Endothelial cell of umbilical vein (primary cell): ENCODE data around the gene PIBF1.

Experiments used
- CTCF ChIP-seq, 2 donors: IDR thresholded peaks; 1 replicate in 1 of 2; 2 replicates in 1 of 2; pipeline ENCODE4 v1.5.1; 2011; ENCODE audit warnings: low read length in 2 of 2, mild to moderate bottlenecking in 2 of 2, moderate library complexity in 2 of 2, control low read depth in 1 of 2, inconsistent platforms in 1 of 2, low read depth in 1 of 2; ENCODE audit not compliant: insufficient read depth in 1 of 2; ENCODE audit errors: extremely low read depth in 1 of 2
- EZH2 ChIP-seq: IDR thresholded peaks from 2 replicates; pipeline ENCODE4 v1.6.1; 2012; ENCODE audit warnings: borderline replicate concordance, low read depth, mild to moderate bottlenecking, moderate library complexity, low read length, inconsistent platforms; ENCODE audit not compliant: severe bottlenecking
- GATA2 ChIP-seq: IDR thresholded peaks from 2 replicates; pipeline ENCODE4 v1.7.0; 2011; ENCODE audit warnings: low read depth, mild to moderate bottlenecking, moderate library complexity, mixed read lengths, low read length; ENCODE audit not compliant: insufficient read length, insufficient read depth
- JUN ChIP-seq: IDR thresholded peaks from 2 replicates; pipeline ENCODE4 v1.6.1; 2011; ENCODE audit warnings: borderline replicate concordance, low read depth; ENCODE audit not compliant: insufficient read length, insufficient read depth
- MAX ChIP-seq: IDR thresholded peaks from 2 replicates; pipeline ENCODE4 v1.6.1; 2011; ENCODE audit not compliant: insufficient read depth, insufficient read length
- MYC ChIP-seq: IDR thresholded peaks from one replicate; pipeline ENCODE4 v1.6.1; 2011; ENCODE audit warnings: mild to moderate bottlenecking, low read depth, low read length
- POLR2A ChIP-seq: IDR thresholded peaks from 2 replicates; pipeline ENCODE4 v1.6.1; 2012; ENCODE audit warnings: low read depth, mild to moderate bottlenecking, control low read depth, low read length
- POLR2AphosphoS5 ChIP-seq: IDR thresholded peaks from 2 replicates; pipeline ENCODE4 v1.6.1; 2012; ENCODE audit warnings: low read depth, mild to moderate bottlenecking, control low read depth, low read length, moderate library complexity; ENCODE audit not compliant: insufficient read depth

DNA sequence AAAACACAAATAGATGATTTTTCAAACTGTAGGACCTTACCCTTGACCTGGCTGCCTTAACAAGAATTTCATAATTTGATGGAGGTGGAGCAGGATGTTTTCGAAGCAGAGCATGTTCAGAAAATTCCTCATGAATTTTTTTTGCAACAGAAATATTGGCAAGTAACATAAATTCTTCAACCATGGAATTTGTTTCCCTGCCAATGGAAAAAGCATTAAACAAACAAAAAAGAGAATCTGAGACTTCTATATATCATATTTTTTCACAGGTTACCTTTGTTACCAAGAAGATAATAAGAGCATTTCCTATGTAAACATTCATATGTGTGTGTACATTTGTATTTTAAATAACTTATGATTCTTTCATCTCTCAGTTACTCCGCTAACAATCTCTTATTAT lies 18.5 kb upstream of the PIBF1 start:
- no peak for TF ChIP-seq CTCF (IDR thresholded peaks at IDR 0.05; ENCODE audit: extremely low read depth in 1 of 2, insufficient read depth in 1 of 2, low read depth in 1 of 2, low read length in 2 of 2)
- no peak for TF ChIP-seq MAX
- no peak for TF ChIP-seq POLR2A
- no peak for TF ChIP-seq MYC
- TF ChIP-seq GATA2 = no peak
- no peak for TF ChIP-seq JUN
- TF ChIP-seq EZH2 = no peak
- TF ChIP-seq POLR2AphosphoS5 = no peak
